WTC11 (cell line): ENCODE measurements around the gene LRRC7. TPM values are rescaled to one million over a fixed set of nuclear protein-coding genes. Genes with fewer than 3 reads are reported as not detected.
A peak's percentile ranks its signal among the peaks of the same experiment; 100 is the strongest.

Experiments
- ATAC-seq: fragments of 200-7000 bp; cut with Tn5 transposase; 2 replicates; pipeline ENCODE4 v1.10.0; 2021; ENCODE audit warnings: mild to moderate bottlenecking, moderate library complexity
- CTCF ChIA-PET: fragments of 300-600 bp; sonication (Branson Sonifier 250); formaldehyde crosslinking; loops from one replicate; lab custom pipeline; 2021; ENCODE audit warnings: antibody characterized with exemption; lab: Charles Lee
- POLR2A ChIA-PET: fragments of 350-600 bp; sonication (Branson Sonifier 250); formaldehyde crosslinking; loops from one replicate; lab custom pipeline; 2021; ENCODE audit warnings: antibody characterized with exemption; lab: Charles Lee
- DNase-seq: peaks from one replicate; pipeline ENCODE4 v3.0.0; 2021; ENCODE audit warnings: low spot score
- H3K27ac Mint-ChIP-seq: 2 replicates; pipeline ENCODE4 v1.8.0; 2021; ENCODE audit warnings: mixed read lengths
- H3K27me3 Mint-ChIP-seq: 2 replicates; pipeline ENCODE4 v1.8.0; 2021; ENCODE audit warnings: low read depth, mild to moderate bottlenecking, moderate library complexity, mixed read lengths
- H3K36me3 Mint-ChIP-seq: 2 replicates; pipeline ENCODE4 v1.8.0; 2021; ENCODE audit warnings: mixed read lengths
- H3K4me1 Mint-ChIP-seq: 2 replicates; pipeline ENCODE4 v1.8.0; 2022; ENCODE audit warnings: mixed read lengths
- H3K4me3 Mint-ChIP-seq: 2 replicates; pipeline ENCODE4 v1.8.0; 2021; ENCODE audit warnings: mild to moderate bottlenecking, moderate library complexity, mixed read lengths
- H3K9me3 Mint-ChIP-seq: 2 replicates; pipeline ENCODE4 v1.8.0; 2021; ENCODE audit warnings: mixed read lengths
- CREM ChIP-seq: sonication (generic); formaldehyde crosslinking; IDR thresholded peaks from 2 replicates; pipeline ENCODE4 v1.8.1; 2022; ENCODE audit warnings: mild to moderate bottlenecking, missing genetic modification reagents, moderate library complexity
- ELF4 ChIP-seq: sonication (generic); formaldehyde crosslinking; IDR thresholded peaks from 2 replicates; pipeline ENCODE4 v1.8.1; 2022; ENCODE audit warnings: low read depth, mild to moderate bottlenecking, moderate library complexity, missing genetic modification reagents
- RELA ChIP-seq: sonication (generic); formaldehyde crosslinking; IDR thresholded peaks from 2 replicates; pipeline ENCODE4 v1.8.1; 2022; ENCODE audit warnings: missing genetic modification reagents, mild to moderate bottlenecking, borderline replicate concordance
- SMAD4 ChIP-seq: sonication (generic); formaldehyde crosslinking; IDR thresholded peaks from 2 replicates; pipeline ENCODE4 v1.8.0; 2022; ENCODE audit warnings: mild to moderate bottlenecking, missing genetic modification reagents
- TP53 ChIP-seq: sonication (generic); formaldehyde crosslinking; IDR thresholded peaks from 2 replicates; pipeline ENCODE4 v1.8.1; 2023; ENCODE audit warnings: mild to moderate bottlenecking, missing genetic modification reagents
- ZBTB21 ChIP-seq: sonication (generic); formaldehyde crosslinking; IDR thresholded peaks from 2 replicates; pipeline ENCODE4 v1.8.1; 2023; ENCODE audit warnings: mild to moderate bottlenecking, missing genetic modification reagents, borderline replicate concordance
- ZNF232 ChIP-seq: sonication (generic); formaldehyde crosslinking; IDR thresholded peaks from 2 replicates; pipeline ENCODE4 v1.8.0; 2022; ENCODE audit warnings: mild to moderate bottlenecking, missing genetic modification reagents
- ZNF281 ChIP-seq: sonication (generic); formaldehyde crosslinking; IDR thresholded peaks from 2 replicates; pipeline ENCODE4 v1.8.0; 2023; ENCODE audit warnings: mild to moderate bottlenecking, missing genetic modification reagents
- ZNF317 ChIP-seq: sonication (generic); formaldehyde crosslinking; IDR thresholded peaks from 2 replicates; pipeline ENCODE4 v1.8.1; 2023; ENCODE audit warnings: low read depth, mild to moderate bottlenecking, moderate library complexity, missing genetic modification reagents, borderline replicate concordance
- ZNF423 ChIP-seq: fragments of 250-450 bp; sonication (Bioruptor Pico); IDR thresholded peaks from 2 replicates; pipeline ENCODE4 v2.1.2; 2022; ENCODE audit warnings: mild to moderate bottlenecking, moderate library complexity
- total RNA-seq: library from RNA; stranded (reverse); gene quantifications from 3 replicates; pipeline ENCODE4 v1.2.3, GENCODE V29; 2021
- TF ChIP-seq, protein P1 (sequence below): fragments of 250-450 bp; sonication (Bioruptor Pico); IDR thresholded peaks from 2 replicates; pipeline ENCODE4 v1.9.0; 2021; ENCODE audit warnings: mild to moderate bottlenecking
- TF ChIP-seq, protein P2 (sequence below): sonication (generic); formaldehyde crosslinking; IDR thresholded peaks from 2 replicates; pipeline ENCODE4 v1.8.1; 2022; ENCODE audit warnings: low read depth, missing genetic modification reagents, borderline replicate concordance
- TF ChIP-seq, protein P3 (sequence below): sonication (generic); formaldehyde crosslinking; IDR thresholded peaks from 2 replicates; pipeline ENCODE4 v1.8.0; 2022; ENCODE audit warnings: missing genetic modification reagents

Gene LRRC7
- total RNA-seq, 1 experiment from 2014 or later = not detected

- CTCF ChIA-PET = no interaction called here
- no peak for ATAC-seq
These were observed 533.5 kb downstream of the LRRC7 start for GRCh38 chr1:70101231-70101630.

GRCh38 chr1:70101774-70102173, 534.1 kb downstream of the LRRC7 start:
- CTCF ChIA-PET = no interaction called here
- no peaks in the 10 kb centered on the region for H3K4me1 Mint-ChIP-seq
- H3K27me3 Mint-ChIP-seq = no peaks in the 10 kb centered on the region
- DNase-seq (no peak), ATAC-seq (peak; percentile 88)
- POLR2A ChIA-PET = no interaction called here
- no peaks in the 10 kb centered on the region for H3K36me3 Mint-ChIP-seq
- H3K4me3 Mint-ChIP-seq = no peak overlapping the region
- H3K9me3 Mint-ChIP-seq = no peaks in the 10 kb centered on the region
- H3K27ac Mint-ChIP-seq = no peak overlapping the region
- TF ChIP-seq SMAD4 = no peak
- no peak for TF ChIP-seq ZNF317 (CRISPR knock-in tag)
- TF ChIP-seq, protein P1, sequence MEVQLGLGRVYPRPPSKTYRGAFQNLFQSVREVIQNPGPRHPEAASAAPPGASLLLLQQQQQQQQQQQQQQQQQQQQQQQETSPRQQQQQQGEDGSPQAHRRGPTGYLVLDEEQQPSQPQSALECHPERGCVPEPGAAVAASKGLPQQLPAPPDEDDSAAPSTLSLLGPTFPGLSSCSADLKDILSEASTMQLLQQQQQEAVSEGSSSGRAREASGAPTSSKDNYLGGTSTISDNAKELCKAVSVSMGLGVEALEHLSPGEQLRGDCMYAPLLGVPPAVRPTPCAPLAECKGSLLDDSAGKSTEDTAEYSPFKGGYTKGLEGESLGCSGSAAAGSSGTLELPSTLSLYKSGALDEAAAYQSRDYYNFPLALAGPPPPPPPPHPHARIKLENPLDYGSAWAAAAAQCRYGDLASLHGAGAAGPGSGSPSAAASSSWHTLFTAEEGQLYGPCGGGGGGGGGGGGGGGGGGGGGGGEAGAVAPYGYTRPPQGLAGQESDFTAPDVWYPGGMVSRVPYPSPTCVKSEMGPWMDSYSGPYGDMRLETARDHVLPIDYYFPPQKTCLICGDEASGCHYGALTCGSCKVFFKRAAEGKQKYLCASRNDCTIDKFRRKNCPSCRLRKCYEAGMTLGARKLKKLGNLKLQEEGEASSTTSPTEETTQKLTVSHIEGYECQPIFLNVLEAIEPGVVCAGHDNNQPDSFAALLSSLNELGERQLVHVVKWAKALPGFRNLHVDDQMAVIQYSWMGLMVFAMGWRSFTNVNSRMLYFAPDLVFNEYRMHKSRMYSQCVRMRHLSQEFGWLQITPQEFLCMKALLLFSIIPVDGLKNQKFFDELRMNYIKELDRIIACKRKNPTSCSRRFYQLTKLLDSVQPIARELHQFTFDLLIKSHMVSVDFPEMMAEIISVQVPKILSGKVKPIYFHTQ (CRISPR knock-in tag) = no peak

More at GRCh38 chr1:70101231-70101630, 533.5 kb downstream of the LRRC7 start:
- Mint-ChIP-seq H3K36me3 (no peaks in the 10 kb centered on the region), H3K27ac (no peak overlapping the region), H3K4me3 (no peak overlapping the region), H3K4me1 (no peaks in the 10 kb centered on the region), H3K9me3 (no peaks in the 10 kb centered on the region), H3K27me3 (no peaks in the 10 kb centered on the region)
- no peak for DNase-seq
- POLR2A ChIA-PET = no interaction called here
- TF ChIP-seq, protein P1 (CRISPR knock-in tag) = no peak
- TF ChIP-seq CREM = no peak
- TF ChIP-seq, protein P2, sequence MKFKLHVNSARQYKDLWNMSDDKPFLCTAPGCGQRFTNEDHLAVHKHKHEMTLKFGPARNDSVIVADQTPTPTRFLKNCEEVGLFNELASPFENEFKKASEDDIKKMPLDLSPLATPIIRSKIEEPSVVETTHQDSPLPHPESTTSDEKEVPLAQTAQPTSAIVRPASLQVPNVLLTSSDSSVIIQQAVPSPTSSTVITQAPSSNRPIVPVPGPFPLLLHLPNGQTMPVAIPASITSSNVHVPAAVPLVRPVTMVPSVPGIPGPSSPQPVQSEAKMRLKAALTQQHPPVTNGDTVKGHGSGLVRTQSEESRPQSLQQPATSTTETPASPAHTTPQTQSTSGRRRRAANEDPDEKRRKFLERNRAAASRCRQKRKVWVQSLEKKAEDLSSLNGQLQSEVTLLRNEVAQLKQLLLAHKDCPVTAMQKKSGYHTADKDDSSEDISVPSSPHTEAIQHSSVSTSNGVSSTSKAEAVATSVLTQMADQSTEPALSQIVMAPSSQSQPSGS (CRISPR knock-in tag) = no peak
- no peak for TF ChIP-seq ZNF232
- TF ChIP-seq, protein P3, sequence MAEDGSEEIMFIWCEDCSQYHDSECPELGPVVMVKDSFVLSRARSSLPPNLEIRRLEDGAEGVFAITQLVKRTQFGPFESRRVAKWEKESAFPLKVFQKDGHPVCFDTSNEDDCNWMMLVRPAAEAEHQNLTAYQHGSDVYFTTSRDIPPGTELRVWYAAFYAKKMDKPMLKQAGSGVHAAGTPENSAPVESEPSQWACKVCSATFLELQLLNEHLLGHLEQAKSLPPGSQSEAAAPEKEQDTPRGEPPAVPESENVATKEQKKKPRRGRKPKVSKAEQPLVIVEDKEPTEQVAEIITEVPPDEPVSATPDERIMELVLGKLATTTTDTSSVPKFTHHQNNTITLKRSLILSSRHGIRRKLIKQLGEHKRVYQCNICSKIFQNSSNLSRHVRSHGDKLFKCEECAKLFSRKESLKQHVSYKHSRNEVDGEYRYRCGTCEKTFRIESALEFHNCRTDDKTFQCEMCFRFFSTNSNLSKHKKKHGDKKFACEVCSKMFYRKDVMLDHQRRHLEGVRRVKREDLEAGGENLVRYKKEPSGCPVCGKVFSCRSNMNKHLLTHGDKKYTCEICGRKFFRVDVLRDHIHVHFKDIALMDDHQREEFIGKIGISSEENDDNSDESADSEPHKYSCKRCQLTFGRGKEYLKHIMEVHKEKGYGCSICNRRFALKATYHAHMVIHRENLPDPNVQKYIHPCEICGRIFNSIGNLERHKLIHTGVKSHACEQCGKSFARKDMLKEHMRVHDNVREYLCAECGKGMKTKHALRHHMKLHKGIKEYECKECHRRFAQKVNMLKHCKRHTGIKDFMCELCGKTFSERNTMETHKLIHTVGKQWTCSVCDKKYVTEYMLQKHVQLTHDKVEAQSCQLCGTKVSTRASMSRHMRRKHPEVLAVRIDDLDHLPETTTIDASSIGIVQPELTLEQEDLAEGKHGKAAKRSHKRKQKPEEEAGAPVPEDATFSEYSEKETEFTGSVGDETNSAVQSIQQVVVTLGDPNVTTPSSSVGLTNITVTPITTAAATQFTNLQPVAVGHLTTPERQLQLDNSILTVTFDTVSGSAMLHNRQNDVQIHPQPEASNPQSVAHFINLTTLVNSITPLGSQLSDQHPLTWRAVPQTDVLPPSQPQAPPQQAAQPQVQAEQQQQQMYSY = no peak
- no peak for TF ChIP-seq ZNF281 (CRISPR knock-in tag)
- TF ChIP-seq RELA (CRISPR knock-in tag) = no peak
- no peak for TF ChIP-seq ZNF317 (CRISPR knock-in tag)
- no peak for TF ChIP-seq TP53 (CRISPR knock-in tag)
- TF ChIP-seq ELF4 (CRISPR knock-in tag) = no peak
- TF ChIP-seq ZNF423 (CRISPR knock-in tag) = no peak
- no peak for TF ChIP-seq ZBTB21 (CRISPR knock-in tag)
